Stimulated activated CD8-positive, alpha-beta memory T cell treated with anti-CD3 and anti-CD28 coated beads, Interleukin-4, amount 100 ng/mL, for 4 hours (primary cell): Measurements from ENCODE around the gene GARNL3.

Experiments
- DNase-seq, 2 donors: peaks; one replicate each; pipeline ENCODE4 v3.0.0-alpha.2; 2020; ENCODE audit warnings: low read depth in 2 of 2, low spot score in 1 of 2

The GARNL3 gene

GRCh38 chr9:127426756-127427155 is 162.2 kb downstream of the GARNL3 start:
- no peak for DNase-seq

GRCh38 chr9:127428348-127428747 is 163.8 kb downstream of the GARNL3 start:
- DNase-seq = no peak

- DNase-seq = no peak
Observed at GRCh38 chr9:127430415-127430814, 165.8 kb downstream of the GARNL3 start.

GRCh38 chr9:127437497-127438264 is 173.1 kb downstream of the GARNL3 start:
- no peak for DNase-seq

- no peak for DNase-seq
Observed at GRCh38 chr9:127438394-127438793, 173.8 kb downstream of the GARNL3 start.
